Cerebellar nuclear complex (tissue), 1 donor: ENCODE measurements around the gene ATP5F1E.
"Not testable (repeated sequence)": the region's sequence is repeated elsewhere in the genome, so short reads cannot be mapped to it uniquely, and the experiment has no call there.

Experiments
- DNase-seq, 2 experiments: peaks; one replicate each; lab custom pipeline; 2025; lab: John Stamatoyannopoulos, UW

ATP5F1E gene

GRCh38 chr20:59042796-59043631 lies 10.9 kb upstream of the ATP5F1E start:
- DNase-seq, result peak in 1 of 2 experiments; percentile 41

- DNase-seq, result no peak
Measured at GRCh38 chr20:59042151-59042795, 10.1 kb upstream of the ATP5F1E start, which contains the start of gene PRELID3B. Gene PRELID3B, minus strand, starts transcription at chr20:59042786. Its CDS starts 56 bp downstream, at chr20:59042730.

GRCh38 chr20:59041487-59041886 lies 9.4 kb upstream of the ATP5F1E start:
- not testable (repeated sequence) for DNase-seq

- DNase-seq, result no peak
Measured at GRCh38 chr20:59040667-59041066, 8.5 kb upstream of the ATP5F1E start.

GRCh38 chr20:59039233-59039632 lies 7.1 kb upstream of the ATP5F1E start:
- no peak for DNase-seq

- no peak for DNase-seq
Measured at GRCh38 chr20:59037386-59037785, 5.3 kb upstream of the ATP5F1E start.

- no peak for DNase-seq
Measured at GRCh38 chr20:59035381-59035780, 3.2 kb upstream of the ATP5F1E start.

- DNase-seq, result no peak
Measured at GRCh38 chr20:59033616-59034165, 1.6 kb upstream of the ATP5F1E start.

- no peak for DNase-seq
Measured at GRCh38 chr20:59033093-59033492, 958 bp upstream of the ATP5F1E start.

GRCh38 chr20:59032713-59033059 lies 551 bp upstream of the ATP5F1E start:
- DNase-seq, result no peak

GRCh38 chr20:59031564-59032022 lies 542 bp downstream of the ATP5F1E start:
- no peak for DNase-seq

- DNase-seq, result no peak
Measured at GRCh38 chr20:59030911-59031563, 1.1 kb downstream of the ATP5F1E start.

GRCh38 chr20:59028812-59029211 lies 3.3 kb downstream of the ATP5F1E start:
- DNase-seq, result no peak

- no peak for DNase-seq
Measured at GRCh38 chr20:59027741-59028320, 4.3 kb downstream of the ATP5F1E start.

GRCh38 chr20:59026904-59027740 lies 5.0 kb downstream of the ATP5F1E start:
- DNase-seq, result no peak

- no peak for DNase-seq
Measured at GRCh38 chr20:59025511-59025910, 6.6 kb downstream of the ATP5F1E start.

- DNase-seq, result no peak
Measured at GRCh38 chr20:59025086-59025485, 7.0 kb downstream of the ATP5F1E start.

- no peak for DNase-seq
Measured at GRCh38 chr20:59024111-59024530, 8.0 kb downstream of the ATP5F1E start.

GRCh38 chr20:59023616-59024015 lies 8.5 kb downstream of the ATP5F1E start:
- no peak for DNase-seq

GRCh38 chr20:59022754-59023153 lies 9.4 kb downstream of the ATP5F1E start:
- no peak for DNase-seq

GRCh38 chr20:59020938-59021551 lies 11.1 kb downstream of the ATP5F1E start:
- no peak for DNase-seq
